Stimulated activated naive B cell treated with anti-CD40 and anti-IgM and Interleukin-4, amounts not matched to agents 10 μg/mL and 1 μg/mL and 100 μg/mL, for 72 hours (primary cell): Measurements from ENCODE around the gene ZNF513.
A peak's percentile ranks its signal among the peaks of the same experiment; 100 is the strongest.

ENCODE experiments used
- ATAC-seq, 2 donors: fragments of 150-1000 bp; cut with Tn5 transposase; replicated peaks; 2 replicates each; pipeline ENCODE4 v1.10.0; 2021; ENCODE audit warnings: moderate library complexity in 1 of 2
- DNase-seq: peaks from one replicate; pipeline ENCODE4 v3.0.0; 2021
- H3K27ac Mint-ChIP-seq: one replicate; pipeline ENCODE4 v1.8.0; 2022; ENCODE audit warnings: mild to moderate bottlenecking, mixed read lengths
- H3K27me3 Mint-ChIP-seq, 2 donors: one replicate each; pipeline ENCODE4 v1.8.0; 2022; ENCODE audit warnings: mixed read lengths in 2 of 2
- H3K36me3 Mint-ChIP-seq, 2 donors: one replicate each; pipeline ENCODE4 v1.8.0; 2022; ENCODE audit warnings: mixed read lengths in 2 of 2, mild to moderate bottlenecking in 1 of 2
- H3K4me1 Mint-ChIP-seq, 2 donors: one replicate each; pipeline ENCODE4 v1.8.0; 2022; ENCODE audit warnings: mixed read lengths in 2 of 2, mild to moderate bottlenecking in 1 of 2
- H3K4me3 Mint-ChIP-seq, 2 donors: one replicate each; pipeline ENCODE4 v1.8.0; 2022; ENCODE audit warnings: mild to moderate bottlenecking in 2 of 2, mixed read lengths in 2 of 2, moderate library complexity in 1 of 2
- H3K9me3 Mint-ChIP-seq, 2 donors: one replicate each; pipeline ENCODE4 v1.8.0; 2022; ENCODE audit warnings: mixed read lengths in 2 of 2, mild to moderate bottlenecking in 1 of 2

Gene ZNF513

DNA sequence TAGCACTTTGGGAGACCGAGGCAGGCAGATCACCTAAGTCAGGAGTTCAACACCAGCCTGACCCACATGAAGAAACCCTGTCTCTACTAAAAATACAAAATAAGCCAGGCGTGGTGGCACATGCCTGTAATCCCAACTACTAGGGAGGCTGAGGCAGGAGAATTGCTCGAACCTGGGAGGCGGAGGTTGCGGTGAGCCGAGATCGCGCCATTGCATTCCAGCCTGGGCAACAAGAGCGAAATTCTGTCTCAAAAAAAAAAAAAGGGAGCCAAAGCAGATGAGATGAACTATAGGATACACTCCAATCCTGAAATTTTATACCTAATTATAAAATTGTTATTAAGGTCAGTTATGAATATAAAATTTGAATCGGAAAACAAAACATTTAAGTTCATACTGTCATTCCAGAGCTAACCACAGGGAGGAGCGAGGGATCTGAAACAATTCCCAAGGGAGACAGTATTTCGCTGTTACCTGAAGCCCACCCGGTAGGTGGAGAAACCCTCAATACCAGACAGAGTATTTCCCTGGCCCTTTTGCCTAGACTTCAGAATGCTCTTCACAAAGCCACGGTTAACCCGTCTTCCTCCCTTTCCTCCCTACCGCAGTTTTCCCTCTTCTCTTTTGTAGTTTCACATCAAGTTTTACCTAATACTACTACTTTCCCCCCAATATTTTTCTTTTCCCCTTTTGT lies 27.4 kb upstream of the ZNF513 start:
- Mint-ChIP-seq H3K27me3 (peaks cover 5 to 13% of the 10 kb centered on the region in 2 donors), H3K4me3 (peak overlapping the region; percentile 90 to 95), H3K27ac (peak overlapping the region; percentile 91), H3K36me3 (peaks cover 13 to 20% of the 10 kb centered on the region in 2 donors), H3K9me3 (peaks cover 2 to 7% of the 10 kb centered on the region in 2 donors), H3K4me1 (peaks cover 15 to 37% of the 10 kb centered on the region in 2 donors)
- ATAC-seq (no peak), DNase-seq (no peak)

- ATAC-seq = no peak
- DNase-seq = no peak
- Mint-ChIP-seq H3K27ac (peak overlapping the region; percentile 14), H3K4me1 (peaks cover 10 to 39% of the 10 kb centered on the region in 2 donors), H3K27me3 (no peaks in the 10 kb centered on the region), H3K9me3 (no peaks in the 10 kb centered on the region), H3K36me3 (peaks cover 20 to 33% of the 10 kb centered on the region in 2 donors), H3K4me3 (no peak overlapping the region)
Measured at GRCh38 chr2:27400348-27401135, 20.0 kb upstream of the ZNF513 start.

DNA sequence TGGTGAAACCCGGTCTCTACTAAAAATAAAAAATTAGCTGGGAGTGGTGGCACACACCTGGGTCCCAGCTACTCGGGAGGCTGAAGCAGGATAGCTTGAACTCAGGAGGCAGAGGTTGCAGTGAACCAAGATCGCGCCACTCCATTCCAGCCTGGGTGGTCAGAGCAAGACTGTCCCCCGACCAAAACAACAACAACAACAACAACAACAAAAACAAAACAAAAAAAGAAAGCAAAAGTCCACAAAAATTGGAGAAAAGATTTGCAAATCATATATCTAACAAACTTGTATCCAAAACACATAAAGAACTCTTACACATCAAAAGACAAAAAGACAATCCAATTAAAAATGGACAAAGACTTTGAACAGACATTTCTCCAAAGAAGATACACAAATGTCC lies 18.4 kb upstream of the ZNF513 start:
- Mint-ChIP-seq H3K36me3 (peaks cover 22 to 31% of the 10 kb centered on the region in 2 donors), H3K9me3 (no peaks in the 10 kb centered on the region), H3K27me3 (no peaks in the 10 kb centered on the region), H3K27ac (peak overlapping the region; percentile 9), H3K4me3 (no peak overlapping the region), H3K4me1 (peaks cover 10 to 35% of the 10 kb centered on the region in 2 donors)
- no peak for DNase-seq
- ATAC-seq = no peak

DNA sequence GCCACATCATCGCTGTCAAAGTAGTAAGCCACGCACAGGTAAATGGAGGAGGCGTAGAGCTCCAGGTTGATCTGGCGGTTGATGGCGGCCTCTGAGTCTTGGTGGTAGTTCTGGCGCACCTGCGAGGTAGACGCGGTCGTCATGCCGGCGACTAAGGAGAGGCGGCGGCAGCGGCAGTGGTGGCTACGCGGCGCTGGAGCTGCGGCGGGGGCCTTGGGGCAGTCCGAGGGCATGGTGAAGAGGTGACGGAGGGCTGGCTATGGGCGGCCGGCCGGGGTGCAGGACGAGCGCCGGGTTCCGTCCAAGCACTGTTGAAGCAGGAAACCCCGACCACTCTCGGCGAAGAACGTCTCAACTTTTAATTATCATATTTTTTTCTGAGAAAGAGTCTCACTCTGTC lies 12.7 kb upstream of the ZNF513 start:
- Mint-ChIP-seq H3K36me3 (peaks cover 31 to 41% of the 10 kb centered on the region in 2 donors), H3K4me3 (no peak overlapping the region), H3K9me3 (no peaks in the 10 kb centered on the region), H3K27me3 (no peaks in the 10 kb centered on the region), H3K4me1 (peaks cover 9 to 17% of the 10 kb centered on the region in 2 donors), H3K27ac (no peak overlapping the region)
- ATAC-seq (no peak), DNase-seq (no peak)

DNA sequence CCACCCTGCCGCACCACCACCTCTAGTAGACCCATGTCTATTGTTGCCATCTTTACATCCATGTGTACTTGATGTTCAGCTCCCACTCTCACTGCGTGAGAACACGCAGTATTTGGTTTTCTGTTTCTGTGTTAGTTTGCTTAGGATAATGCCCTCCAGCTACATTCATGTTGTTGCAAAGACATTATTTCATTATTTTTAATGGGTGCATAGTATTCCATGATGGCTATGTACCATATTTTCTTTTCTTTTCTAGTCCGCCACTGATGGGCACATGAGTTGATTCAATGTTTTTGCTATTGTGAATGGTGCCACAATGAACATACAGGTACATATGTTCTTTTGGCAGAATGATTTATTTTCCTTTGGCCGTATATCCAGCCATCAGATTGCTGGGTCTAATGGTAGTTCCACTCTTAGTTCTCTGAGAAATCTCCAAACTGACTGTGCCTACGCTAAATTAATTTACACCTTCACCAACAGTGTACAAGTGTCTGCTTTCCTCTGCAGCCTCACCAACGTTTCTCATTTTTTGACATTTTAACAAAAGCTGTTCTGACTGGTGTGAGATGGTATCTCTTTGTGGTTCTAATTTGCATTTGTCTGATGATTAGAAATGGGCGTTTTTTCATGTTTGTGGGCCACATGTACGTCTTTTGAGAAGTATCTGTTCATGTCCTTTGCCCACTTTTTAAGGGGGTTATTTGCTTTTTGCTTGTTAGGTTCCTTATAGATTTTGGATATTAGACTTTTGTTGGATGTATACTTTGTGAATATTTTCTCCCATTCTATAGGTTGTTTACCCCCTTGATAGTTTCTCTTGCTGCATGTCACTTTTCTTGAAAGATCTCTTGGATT lies 10.5 kb upstream of the ZNF513 start:
- no peaks in the 10 kb centered on the region for H3K9me3 Mint-ChIP-seq
- ATAC-seq (no peak), DNase-seq (no peak)
- H3K36me3 Mint-ChIP-seq = peaks cover 29 to 37% of the 10 kb centered on the region in 2 donors
- H3K4me1 Mint-ChIP-seq = peaks cover 10 to 16% of the 10 kb centered on the region in 2 donors
- no peaks in the 10 kb centered on the region for H3K27me3 Mint-ChIP-seq
- no peak overlapping the region for H3K4me3 Mint-ChIP-seq
- H3K27ac Mint-ChIP-seq = no peak overlapping the region

- Mint-ChIP-seq H3K4me3 (peak overlapping the region; percentile 91 to 94), H3K27ac (peak overlapping the region; percentile 97), H3K9me3 (peaks cover 0 to 3% of the 10 kb centered on the region in 2 donors), H3K36me3 (peaks cover 64 to 81% of the 10 kb centered on the region in 2 donors), H3K4me1 (peaks cover 55 to 75% of the 10 kb centered on the region in 2 donors), H3K27me3 (no peaks in the 10 kb centered on the region)
- no peak for DNase-seq
- no peak for ATAC-seq
Measured at GRCh38 chr2:27381577-27382181, 1.1 kb upstream of the ZNF513 start.

DNA sequence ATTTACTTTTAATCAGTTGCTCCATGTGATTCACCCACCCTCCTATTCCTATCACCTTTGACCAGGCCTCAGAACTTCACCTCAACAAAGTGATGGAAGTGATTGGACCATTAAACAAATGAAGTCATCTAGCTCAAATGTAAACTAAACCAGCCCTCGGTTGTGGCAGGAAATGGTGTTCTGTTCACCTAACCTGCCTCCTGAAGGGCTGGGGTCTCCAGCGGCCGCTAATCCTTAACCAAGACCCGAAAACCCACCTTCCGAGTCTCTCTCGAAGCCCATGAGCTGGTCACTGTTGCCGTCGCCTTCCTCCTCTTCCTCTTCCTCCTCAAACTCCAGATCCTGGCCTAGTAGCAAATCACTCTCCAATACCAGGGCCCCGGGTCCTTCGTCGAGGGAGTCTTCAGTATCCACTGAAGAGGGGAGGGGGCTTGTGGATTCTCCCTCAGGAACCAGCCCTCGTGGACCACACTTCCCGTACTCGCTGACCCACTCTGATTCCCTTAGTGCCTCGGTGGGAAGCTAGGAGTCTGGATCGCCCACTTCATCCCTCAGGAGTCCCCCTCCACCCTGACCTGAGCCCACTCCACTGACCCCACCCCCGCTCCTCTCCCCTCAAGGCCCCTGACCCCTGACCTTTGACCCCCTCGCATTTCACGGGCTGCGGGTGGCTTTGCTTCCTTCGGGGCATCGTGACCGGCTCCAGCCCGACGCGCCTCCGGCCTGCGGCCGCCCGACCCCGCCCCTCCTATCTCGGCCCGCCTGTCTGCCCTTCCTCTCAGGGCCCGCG lies 503 bp downstream of the ZNF513 start:
- H3K4me3 Mint-ChIP-seq = peak overlapping the region; percentile 91 to 94
- H3K4me1 Mint-ChIP-seq = peaks cover 54 to 75% of the 10 kb centered on the region in 2 donors
- no peaks in the 10 kb centered on the region for H3K27me3 Mint-ChIP-seq
- peak; percentile 61 to 64 for ATAC-seq
- peaks cover 65 to 83% of the 10 kb centered on the region in 2 donors for H3K36me3 Mint-ChIP-seq
- peak overlapping the region; percentile 97 for H3K27ac Mint-ChIP-seq
- no peak for DNase-seq
- peaks cover 0 to 3% of the 10 kb centered on the region in 2 donors for H3K9me3 Mint-ChIP-seq

- Mint-ChIP-seq H3K4me1 (peaks cover 56 to 72% of the 10 kb centered on the region in 2 donors), H3K27ac (peak overlapping the region; percentile 97), H3K9me3 (peaks cover 0 to 3% of the 10 kb centered on the region in 2 donors), H3K4me3 (peak overlapping the region; percentile 91 to 94), H3K36me3 (peaks cover 64 to 83% of the 10 kb centered on the region in 2 donors), H3K27me3 (no peaks in the 10 kb centered on the region)
- DNase-seq (no peak), ATAC-seq (no peak)
Measured at GRCh38 chr2:27379383-27379835, 1.1 kb downstream of the ZNF513 start.

- H3K4me3 Mint-ChIP-seq = peak overlapping the region; percentile 91 to 94
- peaks cover 53 to 69% of the 10 kb centered on the region in 2 donors for H3K4me1 Mint-ChIP-seq
- peaks cover 0 to 3% of the 10 kb centered on the region in 2 donors for H3K9me3 Mint-ChIP-seq
- ATAC-seq = no peak
- H3K27me3 Mint-ChIP-seq = no peaks in the 10 kb centered on the region
- peak overlapping the region; percentile 97 for H3K27ac Mint-ChIP-seq
- DNase-seq = no peak
- H3K36me3 Mint-ChIP-seq = peaks cover 60 to 81% of the 10 kb centered on the region in 2 donors
Measured at GRCh38 chr2:27378809-27379290, 1.7 kb downstream of the ZNF513 start.

DNA sequence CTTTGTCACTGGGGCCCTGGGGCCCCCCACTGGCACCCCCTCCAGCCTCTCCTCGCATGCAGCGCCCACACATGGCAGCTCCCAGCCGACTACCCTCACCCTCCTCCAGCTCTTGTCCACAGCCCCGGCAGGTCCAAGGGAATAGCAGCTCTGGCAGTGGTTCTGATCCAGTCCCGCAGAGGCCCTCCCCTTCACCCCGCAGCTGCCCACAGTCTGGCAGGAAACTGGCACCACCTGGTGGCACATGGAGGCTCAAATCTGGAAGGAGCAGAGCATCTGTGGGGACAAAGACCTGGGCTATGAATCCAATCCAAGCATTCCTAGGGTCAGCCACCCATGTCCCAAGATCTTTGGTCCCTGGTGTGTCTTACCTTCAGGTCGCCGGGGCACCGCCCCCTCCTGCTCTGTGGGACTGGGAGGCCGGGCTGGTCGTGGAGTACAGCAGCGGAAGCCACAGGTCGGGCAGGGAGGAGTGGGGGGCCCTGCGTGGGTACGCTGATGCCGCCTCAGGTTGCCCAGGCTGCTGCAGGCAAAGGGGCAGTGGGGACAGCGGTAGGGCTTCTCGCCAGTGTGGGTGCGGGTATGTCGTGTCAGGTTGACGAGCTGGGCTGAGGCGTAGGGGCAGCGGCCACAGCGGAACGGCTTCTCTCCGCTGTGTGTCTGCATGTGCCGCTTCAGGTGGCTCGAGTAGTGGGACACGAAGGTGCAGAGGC lies 2.3 kb downstream of the ZNF513 start:
- Mint-ChIP-seq H3K27me3 (no peaks in the 10 kb centered on the region), H3K36me3 (peaks cover 58 to 81% of the 10 kb centered on the region in 2 donors), H3K9me3 (peaks cover 0 to 3% of the 10 kb centered on the region in 2 donors), H3K27ac (peak overlapping the region; percentile 82), H3K4me3 (peak overlapping the region; percentile 6 to 29), H3K4me1 (peaks cover 49 to 70% of the 10 kb centered on the region in 2 donors)
- no peak for DNase-seq
- ATAC-seq = no peak

DNA sequence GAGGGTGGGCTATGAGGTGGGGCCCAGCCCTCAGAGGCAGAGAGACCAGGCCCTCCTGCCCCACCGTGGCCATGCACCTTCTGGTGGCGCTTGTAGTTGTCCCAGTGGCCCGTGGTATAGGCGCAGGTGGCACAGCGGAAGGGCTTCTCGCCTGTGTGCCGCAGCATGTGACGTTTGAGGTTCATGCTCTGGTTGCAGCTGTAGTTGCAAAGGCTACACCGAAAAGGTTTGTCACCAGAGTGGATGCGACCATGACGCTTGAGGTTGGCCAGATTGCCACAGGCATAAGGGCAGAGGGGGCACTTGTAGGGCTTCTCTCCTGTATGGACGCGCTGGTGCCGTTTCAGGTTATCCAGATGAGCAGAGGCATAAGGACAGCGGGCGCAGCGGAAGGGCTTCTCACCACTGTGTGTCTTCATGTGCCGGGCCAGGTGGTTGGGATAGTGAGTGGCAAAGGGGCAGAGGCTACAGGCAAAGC lies 2.9 kb downstream of the ZNF513 start:
- ATAC-seq (no peak), DNase-seq (no peak)
- Mint-ChIP-seq H3K36me3 (peaks cover 62 to 85% of the 10 kb centered on the region in 2 donors), H3K4me1 (peaks cover 51 to 76% of the 10 kb centered on the region in 2 donors), H3K27me3 (no peaks in the 10 kb centered on the region), H3K9me3 (peaks cover 0 to 3% of the 10 kb centered on the region in 2 donors), H3K4me3 (peak overlapping the region; percentile 6 to 43), H3K27ac (peak overlapping the region; percentile 82)

DNA sequence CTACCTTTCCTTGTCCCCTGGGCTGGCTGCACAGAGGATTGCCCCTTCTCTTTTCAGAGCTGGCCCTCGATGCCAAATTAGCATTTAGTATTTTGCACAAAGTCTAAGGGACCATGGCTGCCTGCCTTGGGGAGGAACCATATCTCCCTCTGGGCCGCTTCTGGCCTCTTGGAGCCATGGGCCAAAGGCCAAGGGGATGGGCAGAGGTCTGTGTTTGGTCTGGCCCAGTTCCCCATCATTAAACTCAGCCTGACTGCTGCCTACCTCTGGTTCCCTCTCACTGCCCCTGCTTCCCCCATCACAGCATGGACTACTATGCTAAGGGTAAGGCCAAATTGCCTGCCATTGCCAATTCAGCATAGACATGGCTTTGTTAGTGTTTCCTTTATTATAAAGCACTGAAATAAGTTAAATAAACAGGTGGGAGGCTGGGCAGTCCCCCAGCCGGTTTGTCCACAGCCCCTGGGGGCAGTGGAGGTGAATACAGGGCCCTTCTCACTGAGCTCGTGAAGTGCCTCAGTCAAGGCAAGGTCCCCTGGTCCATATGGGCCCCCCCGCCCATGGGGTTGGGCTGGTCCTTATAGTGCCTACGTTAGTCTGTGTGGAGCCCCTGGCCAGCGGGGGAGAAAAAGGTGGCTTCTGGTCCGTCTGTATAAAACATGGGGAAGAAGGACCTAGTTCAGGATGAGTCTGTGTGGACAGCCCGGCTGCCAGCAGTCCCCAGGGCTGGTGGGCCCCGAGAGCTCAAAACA lies 3.5 kb downstream of the ZNF513 start:
- H3K4me1 Mint-ChIP-seq = peaks cover 57 to 80% of the 10 kb centered on the region in 2 donors
- H3K9me3 Mint-ChIP-seq = peaks cover 0 to 3% of the 10 kb centered on the region in 2 donors
- peaks cover 65 to 88% of the 10 kb centered on the region in 2 donors for H3K36me3 Mint-ChIP-seq
- DNase-seq (no peak), ATAC-seq (no peak)
- peak overlapping the region; percentile 83 for H3K27ac Mint-ChIP-seq
- no peaks in the 10 kb centered on the region for H3K27me3 Mint-ChIP-seq
- peak overlapping the region; percentile 32 to 43 for H3K4me3 Mint-ChIP-seq
